ENCODE measurements around the gene ZKSCAN4. TPM values are rescaled to one million over a fixed set of nuclear protein-coding genes. Genes with fewer than 3 reads are reported as not detected.

Gene ZKSCAN4
- total RNA-seq, result 1 to 10 TPM in 4 of 5 donors, under 1 TPM in 1; under 0.01 to 6.4 (median 2.0) TPM
- 1 to 10 TPM; 1.8 to 3.8 (median 2.6) TPM for polyA plus RNA-seq
- long read RNA-seq, donor 1, result 0 reads
- long read RNA-seq, donor 2, partial matches to known transcripts, result 0 of 1 reads
- long read RNA-seq, donor 2, other reads (novel, unspliced or antisense), result 0 of 1 reads
- long read RNA-seq, donor 3, partial matches to known transcripts, result 0 of 1 reads
- long read RNA-seq, donor 3, other reads (novel, unspliced or antisense), result 0 of 1 reads
- long read RNA-seq, donor 4, result 0 reads
- long read RNA-seq, donor 5, partial matches to known transcripts, result 0 of 2 reads
- long read RNA-seq, donor 5, other reads (novel, unspliced or antisense), result 0 of 2 reads
- long read RNA-seq, donor 6, partial matches to known transcripts, result 7 of 20 reads
- long read RNA-seq, donor 6, other reads (novel, unspliced or antisense), result 12 of 20 reads
- long read RNA-seq, donor 7, partial matches to known transcripts, result 0 of 1 reads
- long read RNA-seq, donor 7, other reads (novel, unspliced or antisense), result 0 of 1 reads
- long read RNA-seq, donor 8, partial matches to known transcripts, result 0 of 1 reads
- long read RNA-seq, donor 8, other reads (novel, unspliced or antisense), result 0 of 1 reads
- long read RNA-seq, donor 9, partial matches to known transcripts, result 8 of 9 reads
- long read RNA-seq, donor 9, other reads (novel, unspliced or antisense), result 0 of 9 reads
- long read RNA-seq, donor 10, partial matches to known transcripts, result 8 of 10 reads
- long read RNA-seq, donor 10, other reads (novel, unspliced or antisense), result 0 of 10 reads

DNA sequence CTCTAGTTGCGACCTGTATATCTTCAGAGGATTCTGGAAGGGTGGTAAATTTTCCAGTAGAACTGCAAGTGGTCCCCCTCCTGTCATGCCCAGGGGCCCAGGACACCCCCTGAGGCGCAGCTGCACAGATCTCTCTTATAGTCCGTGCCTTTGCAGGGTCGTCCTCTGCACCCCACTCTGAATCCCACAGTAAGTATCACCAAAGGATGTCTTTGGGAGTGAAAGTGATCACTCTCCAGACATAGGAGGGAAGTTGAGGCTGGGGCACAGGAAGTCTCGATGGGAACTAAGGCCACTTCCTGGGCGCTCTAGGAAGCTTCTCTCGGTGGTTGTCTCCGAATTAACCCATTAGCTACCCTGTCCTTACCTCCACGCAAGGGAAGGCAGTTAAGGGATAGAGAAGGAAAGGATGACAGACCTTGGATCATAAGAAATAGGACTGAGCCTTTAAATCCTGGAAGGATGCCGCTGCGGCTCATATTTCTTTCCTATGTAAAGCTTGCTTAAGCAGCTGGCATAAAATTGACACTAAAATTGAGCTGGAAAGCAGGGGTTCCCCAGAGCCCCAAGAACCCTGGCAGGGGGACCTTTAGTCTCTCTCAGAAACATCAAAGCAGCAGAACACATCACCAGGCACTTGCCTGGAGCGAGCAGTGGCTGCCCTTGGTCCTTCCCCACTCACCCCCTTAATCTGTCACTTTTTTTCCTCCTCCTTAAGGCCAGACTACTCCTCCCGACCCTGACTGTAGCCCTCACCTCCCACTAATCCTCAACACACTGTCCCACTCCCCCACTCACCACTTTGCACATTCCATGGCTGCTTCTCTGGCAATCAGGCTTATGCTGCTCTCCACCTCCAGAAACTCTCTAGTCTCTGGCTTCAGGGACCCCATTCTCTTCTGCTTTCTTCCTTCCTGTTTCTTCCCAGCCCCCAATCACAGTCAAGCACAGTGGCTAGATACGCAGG lies at the start of gene ZKSCAN4:
ZKSCAN4 (minus strand) TSS at position 261 of the 967 bp plus-strand sequence. CDS start 289 bp downstream, outside the sequence.
- H3K27ac ChIP-seq, result peak within 1 kb of the TSS in 4 of 5 donors; percentile 30 to 74 (median 56)
- no peaks in the 10 kb centered on the region for H3K9me3 ChIP-seq
- peak within 1 kb of the TSS; percentile 68 to 98 (median 90) for H3K4me3 ChIP-seq
- peaks cover 0 to 18% (median 0%) of the 10 kb centered on the region in 3 donors for H3K27me3 ChIP-seq
- peaks cover 4 to 29% (median 21%) of the 10 kb centered on the region in 4 donors for H3K4me1 ChIP-seq
- 6 to 8% (median 7%) methylated on average over 13 to 14 of the region's 14 CpGs for WGBS, 5 donors
- H3K36me3 ChIP-seq, result peaks cover 2 to 23% (median 16%) of the 10 kb centered on the region in 4 donors
- intact Hi-C loops (cut with DNase I; ENCODE audit: low total_unique reads), result no loop called here
- peak; percentile 73 to 96 for DNase-seq
- TF ChIP-seq POLR2A (IDR thresholded peaks at IDR 0.05) (no peak), POLR2AphosphoS5 (IDR thresholded peaks at IDR 0.05) (peak in 2 of 3 donors; percentile 42 to 76), EP300 (IDR thresholded peaks at IDR 0.05) (no peak)

DNA sequence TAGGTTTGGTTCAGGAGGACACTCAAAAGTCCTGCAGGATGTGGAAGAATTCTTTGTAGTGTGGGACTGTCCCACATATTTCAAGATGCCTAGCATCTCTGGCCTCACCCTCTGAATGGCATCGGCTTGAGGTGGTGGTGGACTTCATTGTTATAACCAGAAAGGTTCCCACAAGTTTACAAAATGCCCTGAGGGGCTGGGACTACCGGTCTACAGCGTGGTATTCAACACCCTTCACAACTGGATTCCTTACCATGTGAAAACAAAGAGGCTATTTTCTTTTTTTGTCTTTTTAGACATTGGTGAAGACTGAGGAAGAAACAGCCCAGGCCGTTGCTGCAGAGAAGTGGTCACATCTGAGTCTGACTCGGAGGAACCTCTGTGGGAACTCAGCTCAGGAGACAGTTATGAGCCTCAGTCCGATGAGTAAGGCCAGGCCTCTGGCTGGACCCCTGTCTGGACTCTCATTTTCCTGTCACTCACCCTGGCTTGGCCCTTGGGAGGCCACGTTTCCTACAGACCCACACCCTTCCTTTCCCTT lies 44.5 kb upstream of the ZKSCAN4 start:
- peaks cover 8 to 53% (median 28%) of the 10 kb centered on the region in 4 donors for H3K36me3 ChIP-seq
- no peaks in the 10 kb centered on the region for H3K27me3 ChIP-seq
- no peaks in the 10 kb centered on the region for H3K9me3 ChIP-seq
- intact Hi-C loops (cut with DNase I; ENCODE audit: low total_unique reads), result no loop called here
- DNase-seq, result no peak
- H3K4me1 ChIP-seq, result no peaks in the 10 kb centered on the region
- H3K27ac ChIP-seq, result no peak overlapping the region
- 91 to 96% (median 93%) methylated on average over 7 of the region's 7 CpGs for WGBS, 5 donors
- no peak overlapping the region for H3K4me3 ChIP-seq
- TF ChIP-seq POLR2A (IDR thresholded peaks at IDR 0.05) (no peak), EP300 (IDR thresholded peaks at IDR 0.05) (no peak), POLR2AphosphoS5 (IDR thresholded peaks at IDR 0.05) (no peak)
- TF ChIP-seq, protein P1, sequence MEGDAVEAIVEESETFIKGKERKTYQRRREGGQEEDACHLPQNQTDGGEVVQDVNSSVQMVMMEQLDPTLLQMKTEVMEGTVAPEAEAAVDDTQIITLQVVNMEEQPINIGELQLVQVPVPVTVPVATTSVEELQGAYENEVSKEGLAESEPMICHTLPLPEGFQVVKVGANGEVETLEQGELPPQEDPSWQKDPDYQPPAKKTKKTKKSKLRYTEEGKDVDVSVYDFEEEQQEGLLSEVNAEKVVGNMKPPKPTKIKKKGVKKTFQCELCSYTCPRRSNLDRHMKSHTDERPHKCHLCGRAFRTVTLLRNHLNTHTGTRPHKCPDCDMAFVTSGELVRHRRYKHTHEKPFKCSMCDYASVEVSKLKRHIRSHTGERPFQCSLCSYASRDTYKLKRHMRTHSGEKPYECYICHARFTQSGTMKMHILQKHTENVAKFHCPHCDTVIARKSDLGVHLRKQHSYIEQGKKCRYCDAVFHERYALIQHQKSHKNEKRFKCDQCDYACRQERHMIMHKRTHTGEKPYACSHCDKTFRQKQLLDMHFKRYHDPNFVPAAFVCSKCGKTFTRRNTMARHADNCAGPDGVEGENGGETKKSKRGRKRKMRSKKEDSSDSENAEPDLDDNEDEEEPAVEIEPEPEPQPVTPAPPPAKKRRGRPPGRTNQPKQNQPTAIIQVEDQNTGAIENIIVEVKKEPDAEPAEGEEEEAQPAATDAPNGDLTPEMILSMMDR (IDR thresholded peaks at IDR 0.05), result no peak

DNA sequence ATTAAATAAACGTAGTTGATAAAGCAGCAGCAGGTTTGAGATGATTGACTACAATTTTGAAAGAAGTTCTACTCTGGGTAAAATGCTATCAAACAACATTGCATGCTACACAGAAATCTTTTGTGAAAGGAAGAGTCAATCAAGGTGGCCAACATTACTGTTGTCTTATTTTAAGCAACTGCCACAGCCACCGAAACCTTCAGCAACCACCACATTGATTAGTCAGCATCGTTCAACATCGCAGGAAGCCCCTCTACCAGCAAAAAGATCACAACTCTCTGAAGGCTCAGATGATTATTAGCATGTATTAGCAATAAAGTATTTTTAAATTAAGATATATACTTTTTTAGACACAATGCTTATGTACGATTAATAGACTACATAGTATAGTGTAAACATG lies 43.3 kb upstream of the ZKSCAN4 start:
- Histone ChIP-seq H3K27ac (no peak overlapping the region), H3K36me3 (peaks cover 1 to 41% (median 17%) of the 10 kb centered on the region in 4 donors), H3K9me3 (no peaks in the 10 kb centered on the region), H3K4me1 (no peaks in the 10 kb centered on the region), H3K27me3 (no peaks in the 10 kb centered on the region), H3K4me3 (no peak overlapping the region)
- no peak for DNase-seq
- TF ChIP-seq, protein P1 (IDR thresholded peaks at IDR 0.05), result no peak
- TF ChIP-seq EP300 (IDR thresholded peaks at IDR 0.05) (no peak), POLR2A (IDR thresholded peaks at IDR 0.05) (no peak), POLR2AphosphoS5 (IDR thresholded peaks at IDR 0.05) (no peak)
- intact Hi-C loops (cut with DNase I; ENCODE audit: low total_unique reads), result no loop called here
- WGBS, 5 donors, result 89 to 94% (median 91%) methylated on average over 5 of the region's 5 CpGs

DNA sequence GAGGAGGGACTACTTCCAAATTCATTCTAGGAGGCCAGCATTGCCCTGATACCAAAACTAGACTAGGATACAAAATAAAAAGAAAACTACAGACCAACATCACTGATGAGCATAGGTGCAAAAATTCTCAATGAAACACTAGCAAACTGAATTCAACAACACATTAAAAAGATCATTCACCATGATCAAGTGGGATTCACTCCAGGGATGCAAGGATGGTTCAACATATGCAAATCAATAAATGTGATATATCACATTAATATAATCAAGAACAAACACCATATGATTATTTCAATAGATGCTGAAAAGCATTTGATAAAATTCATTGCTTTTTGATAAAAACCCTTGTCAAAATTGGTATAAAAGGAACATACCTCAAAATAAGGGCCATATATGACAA lies 39.5 kb upstream of the ZKSCAN4 start:
- Histone ChIP-seq H3K9me3 (no peaks in the 10 kb centered on the region), H3K36me3 (peaks cover 13 to 47% (median 33%) of the 10 kb centered on the region in 4 donors), H3K27ac (no peak overlapping the region), H3K4me1 (no peaks in the 10 kb centered on the region), H3K27me3 (no peaks in the 10 kb centered on the region), H3K4me3 (no peak overlapping the region)
- DNase-seq, result no peak
- no peak for TF ChIP-seq POLR2A (IDR thresholded peaks at IDR 0.05)
- TF ChIP-seq, protein P1 (IDR thresholded peaks at IDR 0.05), result no peak
- intact Hi-C loops (cut with DNase I; ENCODE audit: low total_unique reads), result no loop called here

Data from stomach (tissue), 19 donors.